H1 (cell line): ENCODE results near the gene GINS2. TPM values are rescaled to one million over a fixed set of nuclear protein-coding genes. Genes with fewer than 3 reads are reported as not detected.
A peak's percentile ranks its signal among the peaks of the same experiment; 100 is the strongest.

Experiments used
- CTCF ChIA-PET: fragments of 300-600 bp; sonication (Branson Sonifier 250); formaldehyde crosslinking; loops from one replicate; lab custom pipeline; 2021; ENCODE audit not compliant: partially characterized antibody; lab: Charles Lee
- POLR2A ChIA-PET: fragments of 300-600 bp; sonication (Branson Sonifier 250); formaldehyde crosslinking; loops from one replicate; lab custom pipeline; 2021; ENCODE audit warnings: inconsistent platforms; ENCODE audit not compliant: partially characterized antibody; lab: Charles Lee
- DNase-seq, 2 experiments: peaks; one replicate each; pipeline versions ENCODE4 v3.0.0 to v3.0.0-alpha.2; 2010 to 2022; ENCODE audit warnings: low spot score in 2 of 2, low read depth in 1 of 2, mixed read lengths in 1 of 2
- FAIRE-seq: peaks from 2 replicates; lab custom pipeline; 2011; peaks lifted over from hg19 to GRCh38; lab: Jason Lieb, UNC
- H2AFZ ChIP-seq: 2 replicates; pipeline ENCODE4 v1.8.1; 2012; ENCODE audit warnings: low read length, inconsistent platforms
- H2AK5ac ChIP-seq: 2 replicates; pipeline ENCODE4 v1.6.1; 2013; ENCODE audit warnings: low read depth, low read length
- H2BK120ac ChIP-seq: replicated peaks from 2 replicates; pipeline ENCODE3; 2013; ENCODE audit warnings: low read depth, low read length, inconsistent platforms
- H2BK12ac ChIP-seq: 2 replicates; pipeline ENCODE4 v1.6.1; 2013; ENCODE audit warnings: low read depth, low read length
- H2BK15ac ChIP-seq: 2 replicates; pipeline ENCODE4 v1.6.1; 2013; ENCODE audit warnings: low read length
- H2BK20ac ChIP-seq: 2 replicates; pipeline ENCODE4 v1.6.1; 2013; ENCODE audit warnings: low read length
- H2BK5ac ChIP-seq: 2 replicates; pipeline ENCODE4 v1.6.1; 2013; ENCODE audit warnings: low read depth, low read length
- H3K14ac ChIP-seq: 2 replicates; pipeline ENCODE4 v1.6.1; 2013; ENCODE audit warnings: inconsistent platforms; ENCODE audit not compliant: insufficient read length
- H3K18ac ChIP-seq: 2 replicates; pipeline ENCODE4 v1.6.1; 2013; ENCODE audit warnings: low read length; ENCODE audit errors: extremely low read depth
- H3K23ac ChIP-seq: 2 replicates; pipeline ENCODE4 v1.6.1; 2013; ENCODE audit warnings: inconsistent platforms; ENCODE audit not compliant: insufficient read length
- H3K23me2 ChIP-seq: 2 replicates; pipeline ENCODE4 v1.6.1; 2013; ENCODE audit warnings: low read depth, low read length
- H3K27ac ChIP-seq: 2 replicates; pipeline ENCODE4 v1.6.1; 2011; ENCODE audit warnings: low read depth, low read length, inconsistent platforms
- H3K27me3 ChIP-seq, 4 experiments: replicated peaks in 1 of 4; 1 replicate in 1 of 4; 2 replicates in 3 of 4; pipeline versions ENCODE4 v1.6.1 to v1.8.1; 2011 to 2013; ENCODE audit warnings: low read length in 3 of 4, mild to moderate bottlenecking in 3 of 4, inconsistent platforms in 2 of 4, mixed read lengths in 2 of 4, moderate library complexity in 1 of 4; ENCODE audit not compliant: control insufficient read depth in 3 of 4, insufficient read depth in 3 of 4; ENCODE audit errors: extremely low read depth in 1 of 4
- H3K36me3 ChIP-seq, 4 experiments: 2 replicates each; pipeline versions ENCODE4 v1.6.1 to v1.8.1; 2011 to 2013; ENCODE audit warnings: mild to moderate bottlenecking in 4 of 4, low read length in 3 of 4, moderate library complexity in 2 of 4, control low read depth in 1 of 4, inconsistent platforms in 1 of 4; ENCODE audit not compliant: insufficient read depth in 4 of 4, control insufficient read depth in 2 of 4
- H3K4ac ChIP-seq: replicated peaks from 2 replicates; pipeline ENCODE3; 2013; ENCODE audit warnings: low read length, low read depth, mixed read lengths, inconsistent platforms; ENCODE audit not compliant: insufficient read length
- H3K4me1 ChIP-seq, 4 experiments: replicated peaks in 1 of 4; 1 replicate in 1 of 4; 2 replicates in 3 of 4; pipeline versions ENCODE4 v1.6.1 to v1.8.1; 2011 to 2013; ENCODE audit warnings: low read length in 3 of 4, inconsistent platforms in 2 of 4, mixed read lengths in 1 of 4; ENCODE audit not compliant: insufficient read depth in 4 of 4, control insufficient read depth in 3 of 4
- H3K4me2 ChIP-seq, 2 experiments: 2 replicates each; pipeline versions ENCODE4 v1.6.1 to v1.8.1; 2011 to 2013; ENCODE audit warnings: low read depth in 2 of 2, low read length in 2 of 2, control low read depth in 1 of 2, inconsistent platforms in 1 of 2, mild to moderate bottlenecking in 1 of 2; ENCODE audit not compliant: insufficient read depth in 1 of 2
- H3K4me3 ChIP-seq, 4 experiments: fragments of 200-600, 300-600 bp in 1 of 4; sonication (generic), shearing (Covaris generic), sonication (Bioruptor Twin) in 1 of 4; 2 replicates each; pipeline versions ENCODE4 v1.5.1 to v1.8.1; 2011 to 2016; ENCODE audit warnings: low read length in 4 of 4, low read depth in 3 of 4, control low read depth in 2 of 4, inconsistent platforms in 2 of 4, mild to moderate bottlenecking in 2 of 4, mixed read lengths in 1 of 4, moderate library complexity in 1 of 4; ENCODE audit not compliant: insufficient read depth in 2 of 4; ENCODE audit errors: extremely low read depth in 1 of 4
- H3K56ac ChIP-seq: replicated peaks from 2 replicates; pipeline ENCODE3; 2013; ENCODE audit warnings: low read depth, mild to moderate bottlenecking, mixed read lengths, low read length, inconsistent platforms; ENCODE audit not compliant: insufficient read length
- H3K79me1 ChIP-seq: 2 replicates; pipeline ENCODE4 v1.6.1; 2013; ENCODE audit warnings: low read depth, low read length, control low read depth
- H3K79me2 ChIP-seq, 2 experiments: 2 replicates each; pipeline versions ENCODE4 v1.6.1 to v1.8.1; 2012 to 2013; ENCODE audit warnings: low read length in 2 of 2, mild to moderate bottlenecking in 2 of 2, inconsistent platforms in 1 of 2; ENCODE audit not compliant: insufficient read depth in 2 of 2, control insufficient read depth in 1 of 2
- H3K9ac ChIP-seq, 4 experiments: replicated peaks in 1 of 4; 1 replicate in 1 of 4; 2 replicates in 3 of 4; pipeline versions ENCODE4 v1.6.1 to v1.8.1; 2011 to 2013; ENCODE audit warnings: low read depth in 3 of 4, low read length in 3 of 4, control low read depth in 2 of 4, mild to moderate bottlenecking in 2 of 4, moderate library complexity in 2 of 4, inconsistent platforms in 1 of 4; ENCODE audit errors: extremely low read depth in 1 of 4
- H3K9me3 ChIP-seq, 2 experiments: 2 replicates each; pipeline versions ENCODE4 v1.6.1 to v1.8.1; 2012 to 2013; ENCODE audit warnings: mild to moderate bottlenecking in 2 of 2, moderate library complexity in 2 of 2, control low read depth in 1 of 2, inconsistent platforms in 1 of 2, low read depth in 1 of 2, low read length in 1 of 2, mixed read lengths in 1 of 2; ENCODE audit not compliant: insufficient read depth in 2 of 2
- H4K20me1 ChIP-seq, 2 experiments: replicated peaks in 1 of 2; 2 replicates each; pipeline versions ENCODE3 to v1.8.1; 2011 to 2013; ENCODE audit warnings: inconsistent platforms in 2 of 2, low read length in 2 of 2, mild to moderate bottlenecking in 1 of 2; ENCODE audit not compliant: insufficient read depth in 2 of 2, control insufficient read depth in 1 of 2
- H4K5ac ChIP-seq: 2 replicates; pipeline ENCODE4 v1.6.1; 2013; ENCODE audit warnings: low read length, low read depth, mixed read lengths, inconsistent platforms; ENCODE audit not compliant: insufficient read length
- H4K8ac ChIP-seq: 2 replicates; pipeline ENCODE4 v1.8.0; 2013; ENCODE audit warnings: mild to moderate bottlenecking, moderate library complexity, low read length, inconsistent platforms; ENCODE audit not compliant: insufficient read depth; ENCODE audit errors: extremely low read depth
- H4K91ac ChIP-seq: replicated peaks from 2 replicates; pipeline ENCODE3; 2013; ENCODE audit warnings: low read length, mixed read lengths, inconsistent platforms; ENCODE audit not compliant: insufficient read length
- CTCF ChIP-seq, 3 experiments: IDR thresholded peaks; 1 replicate in 2 of 3; 2 replicates in 1 of 3; pipeline versions ENCODE4 v1.5.1 to v1.6.1; 2011; ENCODE audit warnings: low read length in 3 of 3, mild to moderate bottlenecking in 3 of 3, inconsistent platforms in 2 of 3, low read depth in 1 of 3, moderate library complexity in 1 of 3; ENCODE audit not compliant: insufficient read depth in 1 of 3; ENCODE audit errors: control extremely low read depth in 1 of 3
- HDAC6 ChIP-seq: IDR thresholded peaks from one replicate; pipeline ENCODE4 v1.7.1; 2012; ENCODE audit warnings: low read depth, mild to moderate bottlenecking, inconsistent platforms, low read length, moderate library complexity
- RAD21 ChIP-seq, 2 experiments: IDR thresholded peaks in 1 of 2; conservative IDR thresholded peaks in 1 of 2; 2 replicates each; pipeline ENCODE4 v1.6.1; 2011; ENCODE audit warnings: low read depth in 2 of 2, low read length in 2 of 2, improper control_type of control experiment in 1 of 2, inconsistent platforms in 1 of 2, mild to moderate bottlenecking in 1 of 2, moderate library complexity in 1 of 2
- TCF12 ChIP-seq: IDR thresholded peaks from 2 replicates; pipeline ENCODE4 v1.6.1; 2011; ENCODE audit warnings: low read depth, mild to moderate bottlenecking, low read length
- WGBS, 2 experiments: shearing (Covaris generic) in 1 of 2; methylation state at CpG; one replicate each; pipeline versions ENCODE4 v1.1.6 to v1.1.7; 2013 to 2015; ENCODE audit warnings: low lambda C conversion rate in 2 of 2, mixed read lengths in 2 of 2, inconsistent platforms in 1 of 2, low coverage in 1 of 2, missing lambda C conversion rate in 1 of 2; ENCODE audit not compliant: insufficient replicate concordance in 2 of 2, insufficient coverage in 1 of 2, insufficient read length in 1 of 2; ENCODE audit errors: extremely low coverage in 1 of 2, missing lambda C conversion rate in 1 of 2; 5-methylcytosine and 5-hydroxymethylcytosine counted together
- polyA plus RNA-seq, 7 experiments: library from polyadenylated mRNA; depleted of rRNA in 3 of 7; stranded (reverse) in 5 of 7; unstranded in 2 of 7; fragments of >200 nt in 5 of 7; fragments of 200-250 nt in 2 of 7; gene quantifications; 1 replicate in 5 of 7; 2 replicates in 1 of 7; 4 replicates in 1 of 7; pipeline versions ENCODE4 v1.2.1 to v1.2.3, GENCODE V29; 2011 to 2013; ENCODE audit warnings: missing spikeins in 2 of 7, mixed read lengths in 2 of 7
- total RNA-seq: library from RNA; stranded (reverse); fragmentation: NEBNext Ultra II Directional; extraction: Animal tissue kit (Norgen Biotek cat#: 25700); gene quantifications from 2 replicates; pipeline ENCODE4 v1.2.1, GENCODE V29; 2021

Gene GINS2
- total and polyA plus RNA-seq, 2 of the 8 experiments (the other 6 are each of a cell fraction or from before 2014, with no cell fraction given) = 29.4 to 59.1 TPM

- POLR2A ChIA-PET = interaction anchor here (0.6 to 1.3 kb wide), 2 partner anchors 13 to 117 kb away, joined by 3 read pairs; no protein-coding TSS in a partner anchor
Observed at GRCh38 chr16:85628645-85629044, 60.1 kb downstream of the GINS2 start.

More at GRCh38 chr16:85628645-85629044, 60.1 kb downstream of the GINS2 start:
- no peak for DNase-seq
- Histone ChIP-seq H3K36me3 (peaks cover 0 to 6% (median 2%) of the 10 kb centered on the region in 4 experiments; a peak in 3 of 8 replicates), H2BK20ac (no peak overlapping the region), H3K4me2 (no peak overlapping the region), H3K14ac (no peak overlapping the region), H3K23me2 (no peaks in the 10 kb centered on the region), H2AK5ac (no peak overlapping the region), H3K23ac (no peak overlapping the region)
- FAIRE-seq = no peak
- CTCF ChIA-PET = interaction anchor here (0.6 to 7.2 kb wide), 15 partner anchors 8 to 281 kb away, joined by 3 to 93 read pairs (median 4); no protein-coding TSS in a partner anchor
- TF ChIP-seq RAD21 (IDR thresholded peaks at IDR 0.05 in 1 of 2, conservative IDR thresholded peaks at IDR 0.05 in 1 of 2; ENCODE audit: low read depth in 2 of 2, low read length in 2 of 2) (peak; percentile 32 to 50), TCF12 (no peak), HDAC6 (no peak), CTCF (IDR thresholded peaks at IDR 0.05; ENCODE audit: control extremely low read depth in 1 of 3, insufficient read depth in 1 of 3, low read depth in 1 of 3, low read length in 3 of 3) (peak; percentile 28 to 58 (median 55); a peak in 3 of 4 replicates)
- TF ChIP-seq, all 59 proteins: peak for 2
- H3K4me3 ChIP-seq = no peak overlapping the region
- H3K9ac ChIP-seq = no peak overlapping the region
- no peak overlapping the region for H3K4ac ChIP-seq
- H2BK5ac ChIP-seq = no peak overlapping the region
- no peak overlapping the region for H2BK15ac ChIP-seq
- H3K56ac ChIP-seq = no peak overlapping the region
- H3K4me1 ChIP-seq = peaks cover 0 to 21% (median 12%) of the 10 kb centered on the region in 4 experiments; a peak in 6 of 7 replicates
- H3K79me1 ChIP-seq = peaks cover 41% of the 10 kb centered on the region
- H4K8ac ChIP-seq = no peak overlapping the region
- H4K20me1 ChIP-seq = peaks cover 61 to 70% of the 10 kb centered on the region in 2 experiments
- H2BK12ac ChIP-seq = no peak overlapping the region
- H2AFZ ChIP-seq = no peak overlapping the region
- H2BK120ac ChIP-seq = no peak overlapping the region
- no peak overlapping the region for H3K27ac ChIP-seq
- WGBS, 2 experiments = 95% methylated on average over 14 of the region's 14 CpGs; no CpG with 5 or more reads in 1 of the 2 experiments
- peaks cover 9 to 10% of the 10 kb centered on the region in 2 experiments; a peak in 3 of 4 replicates for H3K9me3 ChIP-seq
- peak overlapping the region; percentile 26 for H4K91ac ChIP-seq
- peaks cover 30 to 96% of the 10 kb centered on the region in 2 experiments for H3K79me2 ChIP-seq
- no peak overlapping the region for H3K18ac ChIP-seq
- no peak overlapping the region for H4K5ac ChIP-seq
- H3K27me3 ChIP-seq = no peaks in the 10 kb centered on the region; a peak in 1 of 7 replicates
